Testis (tissue), 2 donors: ENCODE results near the gene ACOX3.
"Not testable (repeated sequence)": the region's sequence is repeated elsewhere in the genome, so short reads cannot be mapped to it uniquely, and the experiment has no call there.

ENCODE experiments used
- POLR2A ChIP-seq: fragments of 450-650 bp; IDR thresholded peaks from one replicate; pipeline ENCODE4 v1.6.1; 2017; ENCODE audit warnings: antibody characterized with exemption, mild to moderate bottlenecking, moderate library complexity
- TF ChIP-seq, protein P1 (sequence below), 3 experiments: fragments of 450-650 bp in 2 of 3; fragments of 200-600 bp in 1 of 3; sonication (generic) in 1 of 3; IDR thresholded peaks; one replicate each; pipeline ENCODE4 v1.5.1; 2016 to 2019; ENCODE audit warnings: antibody characterized with exemption in 3 of 3, mild to moderate bottlenecking in 2 of 3, moderate library complexity in 1 of 3

DNA sequence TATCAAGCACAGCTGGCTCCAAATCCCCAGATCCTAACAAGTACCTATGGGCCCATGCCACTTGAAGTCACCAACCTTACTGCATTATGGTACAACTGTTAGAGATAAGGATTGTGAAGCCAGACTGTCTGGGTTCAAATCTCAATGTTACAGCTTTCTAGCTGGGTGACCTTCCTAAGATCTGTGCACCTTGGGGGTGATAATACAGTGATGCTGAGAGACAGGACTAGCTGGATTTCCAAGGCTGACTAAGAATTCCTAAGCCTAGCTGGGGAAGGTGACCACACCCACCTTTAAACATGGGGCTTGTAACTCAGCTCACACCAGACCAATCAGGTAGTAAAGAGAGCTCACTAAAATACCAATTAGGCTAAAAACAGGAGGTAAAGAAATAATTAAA lies 20.4 kb downstream of the ACOX3 start:
- TF ChIP-seq, protein P1, sequence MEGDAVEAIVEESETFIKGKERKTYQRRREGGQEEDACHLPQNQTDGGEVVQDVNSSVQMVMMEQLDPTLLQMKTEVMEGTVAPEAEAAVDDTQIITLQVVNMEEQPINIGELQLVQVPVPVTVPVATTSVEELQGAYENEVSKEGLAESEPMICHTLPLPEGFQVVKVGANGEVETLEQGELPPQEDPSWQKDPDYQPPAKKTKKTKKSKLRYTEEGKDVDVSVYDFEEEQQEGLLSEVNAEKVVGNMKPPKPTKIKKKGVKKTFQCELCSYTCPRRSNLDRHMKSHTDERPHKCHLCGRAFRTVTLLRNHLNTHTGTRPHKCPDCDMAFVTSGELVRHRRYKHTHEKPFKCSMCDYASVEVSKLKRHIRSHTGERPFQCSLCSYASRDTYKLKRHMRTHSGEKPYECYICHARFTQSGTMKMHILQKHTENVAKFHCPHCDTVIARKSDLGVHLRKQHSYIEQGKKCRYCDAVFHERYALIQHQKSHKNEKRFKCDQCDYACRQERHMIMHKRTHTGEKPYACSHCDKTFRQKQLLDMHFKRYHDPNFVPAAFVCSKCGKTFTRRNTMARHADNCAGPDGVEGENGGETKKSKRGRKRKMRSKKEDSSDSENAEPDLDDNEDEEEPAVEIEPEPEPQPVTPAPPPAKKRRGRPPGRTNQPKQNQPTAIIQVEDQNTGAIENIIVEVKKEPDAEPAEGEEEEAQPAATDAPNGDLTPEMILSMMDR (IDR thresholded peaks at IDR 0.05), result not testable (repeated sequence)
- not testable (repeated sequence) for TF ChIP-seq POLR2A
